Measurements from ENCODE around the gene MAML3.

MAML3 gene

GRCh38 chr4:139853309-139853708, 300.7 kb downstream of the MAML3 start:
- Histone ChIP-seq H3F3A (ENCODE audit: control insufficient read depth, insufficient read depth) (no peaks in the 10 kb centered on the region), H3K4me1 (ENCODE audit: control insufficient read depth, low read length) (peaks cover 20% of the 10 kb centered on the region), H3K9me2 (replicated peaks; ENCODE audit: control insufficient read depth, low read length) (no peaks in the 10 kb centered on the region), H3K79me2 (ENCODE audit: control insufficient read depth, low read length) (no peaks in the 10 kb centered on the region), H3K36me3 (ENCODE audit: control insufficient read depth, low read length) (no peaks in the 10 kb centered on the region), H3K27ac (ENCODE audit: low read depth, low read length) (no peak overlapping the region), H3K9me3 (ENCODE audit: control insufficient read depth, insufficient read depth, low read length) (no peaks in the 10 kb centered on the region), H3K4me2 (ENCODE audit: low read length) (no peak overlapping the region), H3K27me3 (ENCODE audit: control insufficient read depth, low read length) (no peaks in the 10 kb centered on the region), H3K4me3 (ENCODE audit: low read length) (no peak overlapping the region), H4K20me1 (ENCODE audit: control insufficient read depth, insufficient read depth, low read depth, low read length) (peaks cover 8% of the 10 kb centered on the region)
- TF ChIP-seq CTCF (IDR thresholded peaks at IDR 0.05; ENCODE audit: low read depth, low read length, poor library complexity, severe bottlenecking): no peak

DNA sequence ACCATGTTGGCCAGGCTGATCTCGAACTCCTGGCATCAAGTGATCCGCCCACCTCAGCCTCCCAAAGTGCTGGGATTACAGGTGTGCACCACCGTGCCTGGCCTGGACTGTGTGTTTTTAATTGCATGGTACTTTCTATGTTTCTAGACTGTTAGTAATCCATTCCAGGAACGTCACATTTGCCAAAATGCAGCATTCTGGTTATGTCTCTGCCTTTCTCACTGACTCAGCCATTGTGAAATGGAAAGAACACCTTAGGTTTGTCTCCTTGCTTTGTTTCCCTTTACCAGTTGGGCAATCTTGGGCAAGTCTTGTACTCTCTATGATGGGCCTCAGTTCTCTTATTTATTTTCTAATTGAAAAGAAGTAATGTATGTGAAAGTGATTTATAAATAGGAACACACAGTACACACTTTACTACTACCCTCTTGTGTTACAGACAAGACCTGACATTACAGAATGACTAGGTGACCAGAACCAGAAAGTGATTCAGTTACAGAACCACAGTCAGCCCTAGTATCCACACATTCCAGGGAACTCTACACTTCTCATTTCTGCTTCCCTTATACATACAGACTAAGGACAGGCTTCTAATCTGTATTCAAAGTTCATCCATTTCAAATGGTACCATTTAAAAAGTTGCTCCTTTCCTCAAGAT, 301.2 kb downstream of the MAML3 start:
- H4K20me1 ChIP-seq (ENCODE audit: control insufficient read depth, insufficient read depth, low read depth, low read length): peaks cover 3% of the 10 kb centered on the region; the same call in 1 of the 2 replicates
- H3K27me3 ChIP-seq (ENCODE audit: control insufficient read depth, low read length): no peaks in the 10 kb centered on the region
- H3K9me2 ChIP-seq (replicated peaks; ENCODE audit: control insufficient read depth, low read length): no peaks in the 10 kb centered on the region
- no peaks in the 10 kb centered on the region for H3K36me3 ChIP-seq (ENCODE audit: control insufficient read depth, low read length)
- peaks cover 17% of the 10 kb centered on the region for H3K4me1 ChIP-seq (ENCODE audit: control insufficient read depth, low read length)
- no peak for TF ChIP-seq EZH2phosphoT487 (IDR thresholded peaks at IDR 0.05; ENCODE audit: borderline replicate concordance, low read length)
- TF ChIP-seq CTCF (IDR thresholded peaks at IDR 0.05; ENCODE audit: low read depth, low read length, poor library complexity, severe bottlenecking): no peak
- no peak overlapping the region for H3K4me3 ChIP-seq (ENCODE audit: low read length)
- no peaks in the 10 kb centered on the region for H3K79me2 ChIP-seq (ENCODE audit: control insufficient read depth, low read length)
- no peaks in the 10 kb centered on the region for H3K9me3 ChIP-seq (ENCODE audit: control insufficient read depth, insufficient read depth, low read length)
- H3F3A ChIP-seq (ENCODE audit: control insufficient read depth, insufficient read depth): no peaks in the 10 kb centered on the region
- no peak overlapping the region for H3K27ac ChIP-seq (ENCODE audit: low read depth, low read length)
- H3K4me2 ChIP-seq (ENCODE audit: low read length): no peak overlapping the region

- TF ChIP-seq CTCF (IDR thresholded peaks at IDR 0.05; ENCODE audit: low read depth, low read length, poor library complexity, severe bottlenecking) (no peak), EZH2phosphoT487 (IDR thresholded peaks at IDR 0.05; ENCODE audit: borderline replicate concordance, low read length) (no peak)
- H3K27me3 ChIP-seq (ENCODE audit: control insufficient read depth, low read length): no peaks in the 10 kb centered on the region
- no peaks in the 10 kb centered on the region for H3K36me3 ChIP-seq (ENCODE audit: control insufficient read depth, low read length)
- H4K20me1 ChIP-seq (ENCODE audit: control insufficient read depth, insufficient read depth, low read depth, low read length): no peaks in the 10 kb centered on the region
- no peaks in the 10 kb centered on the region for H3K9me2 ChIP-seq (replicated peaks; ENCODE audit: control insufficient read depth, low read length)
- peaks cover 6% of the 10 kb centered on the region for H3K4me1 ChIP-seq (ENCODE audit: control insufficient read depth, low read length)
- no peak overlapping the region for H3K27ac ChIP-seq (ENCODE audit: low read depth, low read length)
- H3K4me3 ChIP-seq (ENCODE audit: low read length): no peak overlapping the region
- no peaks in the 10 kb centered on the region for H3K9me3 ChIP-seq (ENCODE audit: control insufficient read depth, insufficient read depth, low read length)
- no peaks in the 10 kb centered on the region for H3F3A ChIP-seq (ENCODE audit: control insufficient read depth, insufficient read depth)
- no peaks in the 10 kb centered on the region for H3K79me2 ChIP-seq (ENCODE audit: control insufficient read depth, low read length)
- H3K4me2 ChIP-seq (ENCODE audit: low read length): no peak overlapping the region
These were observed 302.3 kb downstream of the MAML3 start for GRCh38 chr4:139851639-139852038.

Measured in DOHH2 (cell line).